ENCODE measurements around the gene CHST13.

DNA sequence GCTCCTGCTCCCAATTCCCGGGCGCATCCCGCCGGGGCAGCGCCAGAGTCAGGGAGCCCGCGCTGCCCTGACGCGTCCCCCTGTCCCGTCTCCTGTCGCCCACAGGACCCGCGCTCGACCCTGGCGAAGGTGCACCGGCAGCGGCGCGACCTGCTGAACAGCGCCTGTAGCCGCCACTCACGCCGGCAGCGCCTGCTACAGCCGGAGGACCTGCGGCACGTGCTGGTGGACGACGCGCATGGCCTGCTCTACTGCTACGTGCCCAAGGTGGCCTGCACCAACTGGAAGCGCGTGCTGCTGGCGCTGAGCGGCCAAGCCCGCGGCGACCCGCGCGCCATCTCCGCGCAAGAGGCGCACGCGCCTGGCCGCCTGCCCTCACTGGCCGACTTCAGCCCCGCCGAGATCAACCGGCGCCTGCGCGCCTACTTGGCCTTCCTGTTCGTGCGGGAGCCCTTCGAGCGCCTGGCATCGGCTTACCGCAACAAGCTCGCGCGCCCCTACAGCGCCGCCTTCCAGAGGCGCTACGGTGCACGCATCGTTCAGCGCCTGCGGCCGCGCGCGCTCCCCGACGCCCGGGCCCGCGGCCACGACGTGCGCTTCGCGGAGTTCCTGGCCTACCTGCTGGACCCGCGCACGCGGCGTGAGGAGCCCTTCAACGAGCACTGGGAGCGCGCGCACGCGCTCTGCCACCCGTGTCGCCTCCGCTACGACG is 17.8 kb downstream of the CHST13 start:
- TF ChIP-seq, protein P1, sequence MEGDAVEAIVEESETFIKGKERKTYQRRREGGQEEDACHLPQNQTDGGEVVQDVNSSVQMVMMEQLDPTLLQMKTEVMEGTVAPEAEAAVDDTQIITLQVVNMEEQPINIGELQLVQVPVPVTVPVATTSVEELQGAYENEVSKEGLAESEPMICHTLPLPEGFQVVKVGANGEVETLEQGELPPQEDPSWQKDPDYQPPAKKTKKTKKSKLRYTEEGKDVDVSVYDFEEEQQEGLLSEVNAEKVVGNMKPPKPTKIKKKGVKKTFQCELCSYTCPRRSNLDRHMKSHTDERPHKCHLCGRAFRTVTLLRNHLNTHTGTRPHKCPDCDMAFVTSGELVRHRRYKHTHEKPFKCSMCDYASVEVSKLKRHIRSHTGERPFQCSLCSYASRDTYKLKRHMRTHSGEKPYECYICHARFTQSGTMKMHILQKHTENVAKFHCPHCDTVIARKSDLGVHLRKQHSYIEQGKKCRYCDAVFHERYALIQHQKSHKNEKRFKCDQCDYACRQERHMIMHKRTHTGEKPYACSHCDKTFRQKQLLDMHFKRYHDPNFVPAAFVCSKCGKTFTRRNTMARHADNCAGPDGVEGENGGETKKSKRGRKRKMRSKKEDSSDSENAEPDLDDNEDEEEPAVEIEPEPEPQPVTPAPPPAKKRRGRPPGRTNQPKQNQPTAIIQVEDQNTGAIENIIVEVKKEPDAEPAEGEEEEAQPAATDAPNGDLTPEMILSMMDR (IDR thresholded peaks at IDR 0.05), result no peak
- no peak for TF ChIP-seq POLR2A (IDR thresholded peaks at IDR 0.05)

All from adrenal gland (tissue), 5 donors.